ENCODE results near the gene GPR161.
A peak's percentile ranks its signal among the peaks of the same experiment; 100 is the strongest.
"Not testable (repeated sequence)": the region's sequence is repeated elsewhere in the genome, so short reads cannot be mapped to it uniquely, and the experiment has no call there.

GPR161 gene, protein sequence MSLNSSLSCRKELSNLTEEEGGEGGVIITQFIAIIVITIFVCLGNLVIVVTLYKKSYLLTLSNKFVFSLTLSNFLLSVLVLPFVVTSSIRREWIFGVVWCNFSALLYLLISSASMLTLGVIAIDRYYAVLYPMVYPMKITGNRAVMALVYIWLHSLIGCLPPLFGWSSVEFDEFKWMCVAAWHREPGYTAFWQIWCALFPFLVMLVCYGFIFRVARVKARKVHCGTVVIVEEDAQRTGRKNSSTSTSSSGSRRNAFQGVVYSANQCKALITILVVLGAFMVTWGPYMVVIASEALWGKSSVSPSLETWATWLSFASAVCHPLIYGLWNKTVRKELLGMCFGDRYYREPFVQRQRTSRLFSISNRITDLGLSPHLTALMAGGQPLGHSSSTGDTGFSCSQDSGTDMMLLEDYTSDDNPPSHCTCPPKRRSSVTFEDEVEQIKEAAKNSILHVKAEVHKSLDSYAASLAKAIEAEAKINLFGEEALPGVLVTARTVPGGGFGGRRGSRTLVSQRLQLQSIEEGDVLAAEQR

DNA sequence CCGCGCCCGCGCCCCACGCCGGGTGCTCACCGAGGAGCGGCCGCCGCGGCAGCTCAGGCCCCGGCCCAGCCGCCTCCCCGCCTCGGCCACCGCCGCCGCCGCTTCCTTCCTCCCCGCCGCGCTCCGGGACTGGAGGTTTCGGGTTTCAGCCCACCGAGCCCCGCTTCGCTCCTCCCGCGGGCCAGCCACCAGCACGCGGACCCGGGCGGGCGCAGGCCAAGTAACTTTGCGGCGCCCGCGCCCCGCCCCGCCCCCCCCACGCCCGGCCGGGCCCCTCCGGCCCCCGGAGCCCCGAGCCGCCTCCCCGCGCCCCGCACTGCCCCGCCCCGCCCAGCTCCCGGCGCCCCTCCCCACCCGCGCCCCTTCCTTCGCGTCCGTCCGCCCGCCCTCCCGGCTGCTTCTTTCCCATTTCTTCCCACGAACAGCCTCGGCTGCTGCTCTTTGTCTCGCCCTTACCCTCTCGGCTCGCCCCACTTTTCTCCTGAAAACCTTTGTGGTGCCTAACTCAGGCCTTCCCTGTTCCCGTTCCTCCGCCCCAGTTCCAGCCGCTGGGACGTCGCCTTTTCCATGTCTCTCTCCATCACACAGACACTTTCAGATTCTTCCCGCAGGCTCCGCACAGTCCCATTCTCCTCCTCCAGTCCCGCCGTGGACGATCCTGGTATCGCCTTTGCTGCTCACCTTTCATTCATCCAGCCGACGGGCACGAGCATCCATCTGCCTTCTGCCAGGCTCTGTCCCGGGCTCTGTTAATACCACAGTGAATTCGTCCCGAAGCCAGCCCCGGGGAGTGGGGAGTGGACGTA is at the start of gene GPR161:
Gene GPR161 (minus strand): TSS at position 222 of the 806 bp plus-strand sequence. CDS start 32,080 bp downstream, outside the sequence.
- no peak for DNase-seq (ENCODE audit: low read depth in 2 of 2)

DNA sequence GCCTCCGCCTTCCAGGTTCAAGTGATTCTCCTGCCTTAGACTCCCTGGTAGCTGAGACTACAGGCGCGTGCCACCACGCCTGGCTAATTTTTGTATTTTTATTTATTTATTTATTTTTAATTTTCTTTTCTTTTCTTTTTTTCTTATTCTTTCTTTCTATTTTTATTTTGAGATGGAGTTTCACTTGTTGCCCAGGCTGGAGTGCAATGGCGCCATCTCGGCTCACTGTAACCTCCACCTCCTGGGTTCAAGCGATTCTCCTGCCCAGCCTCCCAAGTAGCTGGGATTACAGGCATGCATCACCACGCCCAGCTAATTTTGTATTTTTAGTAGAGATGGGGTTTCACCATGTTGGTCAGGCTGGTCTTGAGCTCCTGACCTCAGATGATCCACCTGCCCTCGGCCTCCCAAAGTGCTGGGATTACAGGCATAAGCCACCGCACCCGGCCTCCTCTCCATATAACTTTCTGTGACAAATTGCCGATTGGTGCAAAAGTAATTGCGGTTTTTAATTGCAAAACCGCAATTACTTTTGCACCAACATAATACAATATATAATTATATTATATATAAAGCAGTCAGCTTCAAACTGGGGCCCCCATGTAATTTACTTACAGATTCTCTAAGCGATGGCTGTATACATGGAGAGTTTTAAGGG is 44.5 kb upstream of the GPR161 start:
- not testable (repeated sequence) for DNase-seq (ENCODE audit: low read depth in 2 of 2)

DNA sequence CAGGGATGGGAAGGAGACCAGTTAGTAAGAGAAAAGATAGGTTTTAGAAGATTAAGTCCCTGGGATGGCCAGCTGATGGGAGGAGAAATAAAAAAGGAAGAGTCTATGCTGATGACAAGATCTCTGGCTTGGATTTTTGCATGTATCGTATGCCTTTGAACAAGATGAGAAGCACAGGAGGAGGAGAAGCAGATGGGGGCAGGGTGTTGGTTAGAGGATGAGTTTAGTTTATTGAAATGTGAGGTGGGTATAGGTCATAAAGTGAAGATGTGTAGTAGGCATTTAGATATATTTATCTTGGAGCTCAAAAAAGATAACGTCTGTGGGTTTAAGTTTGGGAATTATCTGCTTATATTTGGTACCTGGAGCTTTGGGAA is 43.4 kb upstream of the GPR161 start:
- no peak for DNase-seq (ENCODE audit: low read depth in 2 of 2)

DNA sequence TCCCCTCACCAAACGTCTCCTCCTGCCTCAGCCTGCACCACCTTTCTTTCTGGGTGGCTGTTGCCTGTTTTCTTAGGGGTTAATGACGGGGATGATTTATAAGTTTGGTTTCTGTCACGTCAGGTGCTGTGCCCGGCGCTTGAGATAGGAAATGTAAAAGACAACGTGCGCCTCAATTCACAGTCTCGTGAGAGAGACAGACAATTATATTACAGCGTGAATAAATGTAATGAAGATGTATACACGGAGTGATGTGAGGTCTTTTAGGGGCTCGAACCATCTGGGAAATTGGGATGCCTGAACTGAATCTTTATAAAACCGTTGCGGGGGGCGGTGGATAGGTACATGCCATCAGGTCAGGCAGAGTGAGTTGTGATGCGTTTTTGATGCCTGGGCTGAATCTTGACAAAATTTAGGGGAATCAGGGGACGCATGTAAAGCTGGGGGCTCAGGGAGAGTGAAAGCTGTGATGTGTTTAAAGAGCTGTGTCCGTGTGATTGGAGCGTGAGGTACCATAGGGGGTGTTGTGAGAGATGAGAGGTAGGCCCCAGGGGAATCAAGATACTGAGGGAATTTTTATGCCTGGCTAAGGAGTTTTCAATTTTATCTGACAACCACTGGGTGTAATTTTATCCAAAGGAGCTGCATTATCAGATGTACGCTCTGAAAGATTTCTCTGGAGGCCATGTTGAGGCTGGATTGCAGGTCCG is 42.9 kb upstream of the GPR161 start:
- no peak for DNase-seq (ENCODE audit: low read depth in 2 of 2)

DNA sequence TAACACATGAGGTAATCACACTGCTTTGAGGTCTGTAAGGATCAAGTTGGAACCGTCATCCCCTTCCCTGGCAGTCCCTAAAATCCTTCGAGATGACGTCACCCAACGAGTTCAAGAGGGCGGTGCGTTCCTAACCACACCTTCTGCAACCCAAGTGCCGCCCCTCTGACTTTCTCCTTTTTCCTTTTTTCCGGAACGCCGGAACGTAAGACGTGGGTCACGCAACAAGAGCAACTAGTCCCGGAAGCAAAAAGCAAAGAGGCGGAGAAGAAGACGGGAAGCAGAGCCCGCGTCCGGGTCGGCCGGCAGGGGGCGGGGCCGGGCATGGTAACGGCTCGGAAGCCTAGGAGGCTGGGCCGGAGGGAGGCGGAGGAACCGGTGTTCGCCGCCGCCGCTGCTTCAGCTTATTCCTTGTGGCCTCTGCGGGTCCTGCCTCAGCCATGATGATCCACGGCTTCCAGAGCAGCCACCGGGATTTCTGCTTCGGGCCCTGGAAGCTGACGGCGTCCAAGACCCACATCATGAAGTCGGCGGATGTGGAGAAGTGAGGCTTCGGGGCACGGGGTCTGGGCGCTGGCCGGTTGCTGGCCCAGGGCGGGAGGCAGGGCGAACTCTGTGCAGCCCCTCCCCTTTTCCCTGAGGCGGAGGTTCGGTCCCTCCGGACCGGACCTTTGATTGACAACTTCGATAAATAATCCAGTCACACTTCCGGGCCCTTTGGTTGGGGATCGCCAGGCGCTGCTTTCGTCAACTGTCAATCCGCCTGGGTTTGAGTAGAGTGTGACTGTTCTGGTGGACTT is 42.1 kb upstream of the GPR161 start, which contains the start of gene TIPRL:
Gene TIPRL (plus strand): TSS at position 325 of the 800 bp plus-strand sequence. CDS start 116 bp downstream, at position 441.
- peak; percentile 98 to 99 for DNase-seq (ENCODE audit: low read depth in 2 of 2)

DNA sequence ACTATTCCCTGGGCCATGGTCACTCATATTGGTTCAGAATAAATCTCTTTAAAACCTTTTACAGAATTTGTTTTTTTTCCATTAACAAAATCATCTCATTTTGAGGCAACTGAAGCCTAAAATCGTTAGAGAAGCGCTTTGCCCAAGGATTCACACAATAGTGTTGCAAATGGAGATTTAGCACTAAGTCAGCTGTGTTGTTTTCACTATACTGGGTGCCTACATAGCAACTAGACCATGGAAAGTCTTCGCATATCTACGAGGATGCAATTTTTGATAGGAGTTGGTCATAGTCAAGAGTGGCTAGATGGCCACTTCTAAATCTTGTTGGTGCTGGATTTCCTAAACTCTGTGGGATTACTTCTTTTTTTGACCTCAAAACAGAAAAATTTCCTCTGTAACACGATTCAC is 41.5 kb upstream of the GPR161 start:
- no peak for DNase-seq (ENCODE audit: low read depth in 2 of 2)

DNA sequence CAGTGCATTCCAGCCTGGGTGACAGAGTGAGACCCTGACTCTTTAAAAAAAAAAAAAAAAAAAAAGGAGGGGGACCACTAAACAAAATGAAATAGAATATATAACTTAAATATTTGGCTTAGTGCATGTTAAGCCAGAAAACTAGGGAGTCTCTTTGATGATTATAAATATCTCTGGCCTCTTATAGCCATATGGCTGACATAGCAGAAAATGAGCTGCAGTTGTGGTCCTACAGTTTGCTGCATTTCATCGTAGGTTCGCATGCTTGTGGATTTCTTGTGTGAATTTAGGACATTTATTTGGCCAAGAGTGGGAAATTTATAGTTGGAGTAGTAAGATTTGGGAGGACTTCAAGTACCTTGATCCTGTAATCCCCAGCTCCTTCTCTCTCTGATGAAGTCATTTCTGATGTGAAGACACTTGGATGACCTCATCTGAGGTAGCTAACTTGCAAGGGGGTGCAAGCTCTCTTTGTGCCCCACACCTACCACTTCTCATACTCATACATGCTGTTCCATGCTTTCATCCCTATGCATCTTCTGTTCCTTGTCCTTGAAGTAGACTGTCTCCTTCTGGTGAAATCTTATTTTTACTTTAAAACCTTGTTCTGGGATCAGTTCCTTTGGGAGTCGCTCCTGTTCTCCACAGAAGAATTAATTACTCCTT is 35.7 kb upstream of the GPR161 start:
- no peak for DNase-seq (ENCODE audit: low read depth in 2 of 2)

DNA sequence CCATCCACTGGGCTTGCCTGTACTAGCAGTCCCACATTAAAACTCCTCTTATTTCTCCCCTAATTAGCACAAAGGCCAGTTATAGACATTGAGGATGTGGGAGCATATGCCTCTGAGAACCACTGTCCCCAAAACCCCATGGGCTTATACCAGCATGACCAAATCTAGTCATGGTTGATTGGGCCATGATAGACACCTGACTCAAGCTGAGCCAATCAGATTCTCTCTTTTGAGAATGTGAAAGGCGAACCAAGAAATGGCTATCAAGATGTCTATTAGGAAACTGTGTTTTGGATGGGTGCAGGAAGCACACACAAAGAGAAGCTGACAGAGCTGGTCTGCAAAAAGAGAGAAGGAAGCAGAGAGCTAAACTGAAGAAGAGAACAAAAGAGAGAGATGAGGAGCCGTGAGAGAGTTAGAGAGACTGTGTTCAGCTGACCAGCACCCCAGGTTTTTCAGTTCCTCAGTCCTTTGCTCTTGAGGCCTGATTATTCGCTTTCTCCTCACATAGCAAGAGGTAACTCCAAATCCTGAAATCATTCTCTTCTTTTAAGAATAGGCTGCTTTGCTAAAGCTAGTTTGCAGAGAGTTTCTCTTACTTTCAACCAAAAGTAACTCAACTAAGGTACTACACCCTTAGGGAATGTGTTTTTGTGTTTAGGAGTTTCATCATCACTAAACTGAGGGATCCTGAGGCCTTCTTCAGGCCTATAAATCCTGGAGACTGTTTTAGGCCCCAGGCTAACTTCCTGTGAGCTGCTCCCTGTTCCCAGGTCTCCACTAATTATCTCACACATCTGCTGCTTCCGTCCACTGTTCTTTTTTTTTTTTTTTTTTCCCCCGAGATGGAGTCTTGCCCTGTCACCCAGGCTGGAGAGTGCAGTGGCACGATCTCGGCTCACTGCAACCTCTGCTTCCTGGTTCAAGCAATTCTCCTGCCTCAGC is 34.1 kb upstream of the GPR161 start:
- no peak for DNase-seq (ENCODE audit: low read depth in 2 of 2)

DNA sequence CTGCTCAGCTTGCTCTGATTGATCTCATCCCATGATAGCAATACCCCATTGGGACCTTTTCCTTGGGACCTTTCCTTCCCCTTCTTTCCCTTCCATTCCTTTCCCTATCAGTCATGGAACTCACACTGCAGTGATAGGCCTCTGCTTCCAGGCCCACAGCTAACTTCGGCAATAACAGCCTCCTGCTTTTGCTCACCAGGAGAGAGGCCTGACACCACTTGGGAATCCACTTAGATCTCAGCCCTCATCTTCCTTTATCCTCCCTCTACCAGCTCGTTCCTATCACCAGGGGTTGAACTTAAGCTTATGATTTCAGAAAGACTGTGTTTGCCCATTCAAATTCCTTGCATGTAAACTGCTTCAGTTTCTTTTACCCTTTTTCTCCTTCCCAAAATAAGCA is 31.1 kb upstream of the GPR161 start:
- no peak for DNase-seq (ENCODE audit: low read depth in 2 of 2)

DNA sequence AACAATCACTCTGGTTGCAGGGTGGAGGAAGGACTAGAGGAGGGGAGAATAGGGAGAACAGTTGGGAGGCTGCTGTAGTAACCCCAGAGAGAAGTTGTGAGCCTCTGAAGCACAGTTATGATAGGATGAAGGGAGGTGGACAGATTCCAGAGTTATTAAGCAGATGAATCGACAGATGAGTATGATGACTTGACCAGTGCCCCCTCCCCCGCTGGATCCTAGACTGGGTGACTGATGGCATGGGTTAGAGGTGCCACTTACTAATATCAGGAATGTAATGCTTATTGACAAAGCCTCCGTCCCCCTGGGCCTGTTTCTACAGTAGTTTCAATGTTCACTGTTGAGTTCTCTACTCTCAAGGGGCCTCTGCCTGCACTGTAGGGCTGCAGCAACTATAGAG is 28.0 kb upstream of the GPR161 start:
- no peak for DNase-seq (ENCODE audit: low read depth in 2 of 2)

DNA sequence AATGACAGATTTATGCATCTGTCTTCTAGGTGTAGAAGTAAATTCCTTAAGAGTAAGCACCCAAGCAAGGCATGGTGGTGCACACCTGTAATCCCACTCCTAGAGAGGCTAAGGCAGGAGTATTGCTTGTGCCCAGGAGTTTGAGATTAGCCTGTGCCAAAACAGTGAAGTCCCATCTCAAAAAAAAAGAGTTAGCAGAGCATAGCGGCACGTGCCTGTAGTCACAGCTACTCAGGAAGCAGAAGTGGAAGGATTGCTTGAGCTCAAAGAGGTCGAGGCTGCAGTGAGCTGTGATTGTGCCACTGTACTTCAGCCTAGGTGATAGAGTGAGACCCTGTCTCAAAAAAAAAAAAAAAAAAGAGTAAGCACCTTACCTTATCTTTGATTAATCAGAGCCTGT is 26.9 kb upstream of the GPR161 start:
- no peak for DNase-seq (ENCODE audit: low read depth in 2 of 2)

DNA sequence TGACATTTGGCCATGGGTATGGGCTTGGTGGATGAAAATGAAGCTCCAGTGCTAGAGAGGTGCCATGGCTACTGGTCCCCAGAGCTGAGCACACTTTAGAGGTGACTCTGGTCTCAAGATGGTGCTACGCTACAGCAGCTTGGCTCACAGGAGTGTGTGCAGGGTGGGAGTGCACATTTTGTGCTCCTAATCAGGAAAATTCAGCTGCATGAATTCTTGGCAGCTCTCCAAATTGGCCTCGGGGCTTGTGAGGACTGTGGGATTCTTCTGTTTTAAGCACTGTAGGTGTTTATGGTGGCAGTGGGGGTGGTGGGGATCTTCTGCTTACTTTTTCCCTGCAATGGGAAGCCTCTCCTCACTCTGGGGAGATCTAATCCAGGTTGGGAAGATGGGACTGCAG is 24.7 kb upstream of the GPR161 start:
- DNase-seq (ENCODE audit: low read depth in 2 of 2) = no peak

DNA sequence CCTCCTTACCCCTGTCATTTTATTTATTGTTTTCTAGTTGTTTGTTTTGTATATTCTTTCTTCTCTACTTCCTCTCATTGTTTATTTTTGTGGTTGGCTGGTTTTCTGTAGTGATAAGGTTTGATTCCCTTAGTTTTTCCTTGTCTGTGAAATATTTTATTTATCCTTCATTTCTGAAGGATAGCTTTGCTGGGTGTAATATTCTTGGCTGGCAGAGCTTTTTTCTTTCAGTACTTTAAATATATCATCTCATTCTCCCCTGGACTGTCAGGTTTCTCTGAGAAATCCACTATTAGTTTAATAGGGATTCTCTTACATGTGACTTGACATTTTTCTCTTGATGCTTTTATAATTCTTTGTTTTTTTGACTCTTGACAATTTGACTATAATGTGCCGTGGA is 23.2 kb upstream of the GPR161 start:
- no peak for DNase-seq (ENCODE audit: low read depth in 2 of 2)

DNA sequence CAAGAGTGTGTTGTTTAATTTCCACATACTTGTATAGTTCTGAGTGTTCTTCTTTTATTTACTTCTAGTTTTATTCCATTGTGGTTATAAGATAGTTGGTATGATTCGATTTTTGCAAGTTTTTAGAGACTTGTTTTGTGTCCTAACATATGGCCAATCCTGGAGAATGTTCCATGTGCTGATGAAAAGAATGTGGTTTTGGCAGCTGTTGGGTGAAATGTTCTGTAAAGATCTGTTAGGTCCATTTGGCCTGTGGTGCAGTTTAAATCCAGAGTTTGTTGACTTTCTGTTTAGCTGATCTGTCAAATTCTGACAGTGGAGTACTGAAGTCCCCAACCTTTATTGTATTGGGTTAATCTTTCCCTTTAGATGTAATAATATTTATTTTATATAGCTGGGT is 22.5 kb upstream of the GPR161 start:
- DNase-seq (ENCODE audit: low read depth in 2 of 2) = no peak

DNA sequence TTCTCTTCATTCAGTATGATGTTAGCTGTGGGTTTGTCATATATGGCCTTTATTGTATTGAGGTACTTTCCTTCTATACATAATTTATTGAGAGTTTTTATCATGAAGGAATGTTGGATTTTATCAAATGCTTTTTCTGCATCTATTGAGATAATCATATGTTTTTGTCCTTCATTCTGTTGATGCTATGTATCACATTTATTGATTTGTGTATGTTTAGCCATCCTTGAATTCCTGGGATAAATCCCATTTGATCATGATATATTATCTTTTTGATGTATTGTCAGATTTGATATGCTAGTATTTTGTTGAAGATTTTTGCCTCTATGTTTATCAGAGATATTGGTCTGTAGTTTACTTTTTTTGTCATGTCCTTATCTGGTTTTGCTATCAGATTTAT is 20.9 kb upstream of the GPR161 start:
- DNase-seq (ENCODE audit: low read depth in 2 of 2) = no peak

DNA sequence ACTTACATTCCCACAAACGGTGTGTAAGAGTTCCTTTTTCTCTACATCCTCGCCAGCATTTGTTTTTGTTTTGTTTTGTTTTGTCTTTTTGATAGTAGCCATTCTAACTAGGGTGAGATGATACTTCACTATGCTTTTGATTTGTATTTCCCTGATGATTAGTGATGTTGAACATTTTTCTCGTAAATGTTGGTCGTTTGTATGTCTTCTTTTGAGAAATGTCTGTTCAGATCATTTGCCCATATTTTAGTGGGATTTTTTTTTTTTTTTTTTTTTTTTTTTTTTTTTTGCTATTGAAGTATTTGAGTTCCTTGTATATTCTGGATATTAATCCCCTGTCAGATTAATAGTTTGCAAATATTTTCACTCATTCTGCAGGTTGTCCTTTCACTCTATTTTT is 19.2 kb upstream of the GPR161 start:
- DNase-seq (ENCODE audit: low read depth in 2 of 2) = no peak

DNA sequence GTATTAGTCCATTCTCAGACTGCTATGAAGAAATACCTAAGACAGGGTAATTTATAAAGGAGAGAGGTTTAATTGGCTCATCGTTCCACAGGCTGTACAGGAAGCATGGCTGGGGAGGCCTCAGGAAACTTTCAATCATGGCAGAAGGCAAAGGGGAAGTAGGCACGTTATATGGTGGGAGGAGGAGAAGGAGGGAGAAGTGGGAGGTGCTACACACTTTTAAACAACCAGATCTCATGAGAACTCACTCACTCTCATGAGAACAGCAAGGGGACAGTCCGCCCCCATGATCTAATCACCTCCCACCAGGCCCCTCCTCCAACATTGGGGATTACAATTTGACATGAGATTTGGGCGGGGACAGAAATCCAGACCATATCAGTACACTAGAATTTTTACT is 18.0 kb upstream of the GPR161 start:
- DNase-seq (ENCODE audit: low read depth in 2 of 2) = not testable (repeated sequence)

DNA sequence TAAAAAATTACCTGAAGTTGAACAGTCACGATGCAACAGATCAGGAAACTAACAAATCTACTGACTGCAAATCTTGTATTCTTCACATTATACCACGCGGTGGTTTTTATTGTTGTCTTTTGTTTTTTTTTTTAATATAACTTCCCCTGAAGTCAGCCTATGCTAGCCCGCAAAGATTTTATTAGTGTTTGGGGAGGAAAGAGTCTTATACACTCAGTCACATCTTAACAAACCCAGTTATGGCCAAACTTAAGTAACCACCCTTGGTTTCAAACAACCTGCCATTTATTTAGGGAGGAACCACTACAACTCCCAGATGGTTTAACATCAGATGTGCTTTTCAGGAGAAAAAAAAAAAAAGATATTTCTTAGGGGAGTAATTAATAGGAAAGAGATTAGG is 15.2 kb upstream of the GPR161 start:
- DNase-seq (ENCODE audit: low read depth in 2 of 2) = no peak

DNA sequence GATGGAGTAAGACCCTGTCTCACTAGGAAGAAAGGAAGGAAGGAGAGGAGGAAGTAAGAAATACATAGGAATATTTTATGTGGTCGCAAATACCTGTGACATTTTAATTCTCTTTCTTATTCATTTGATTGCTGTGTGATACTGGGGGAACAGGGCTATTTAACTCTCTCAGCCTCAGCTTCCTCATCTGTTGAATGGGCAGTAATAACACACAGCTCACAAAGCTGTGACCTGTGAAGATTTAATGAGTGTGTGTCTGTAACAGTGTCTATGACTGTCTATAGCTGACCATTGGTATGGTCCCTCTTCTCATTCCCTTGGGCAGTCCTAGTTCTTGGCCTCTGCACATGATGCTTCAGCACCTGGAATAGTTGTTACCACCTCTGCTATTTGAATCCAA is 13.6 kb upstream of the GPR161 start:
- DNase-seq (ENCODE audit: low read depth in 2 of 2) = no peak
